Middle frontal gyrus (tissue), 1 donor: Measurements from ENCODE around the gene DPYD.

ENCODE experiments used
- DNase-seq: peaks from one replicate; pipeline ENCODE4 v3.0.0-alpha.2; 2015; ENCODE audit warnings: low spot score; ENCODE audit errors: extremely low spot score

Gene DPYD

GRCh38 chr1:97907886-97908285 lies 12.9 kb downstream of the DPYD start:
- no peak for DNase-seq

DNA sequence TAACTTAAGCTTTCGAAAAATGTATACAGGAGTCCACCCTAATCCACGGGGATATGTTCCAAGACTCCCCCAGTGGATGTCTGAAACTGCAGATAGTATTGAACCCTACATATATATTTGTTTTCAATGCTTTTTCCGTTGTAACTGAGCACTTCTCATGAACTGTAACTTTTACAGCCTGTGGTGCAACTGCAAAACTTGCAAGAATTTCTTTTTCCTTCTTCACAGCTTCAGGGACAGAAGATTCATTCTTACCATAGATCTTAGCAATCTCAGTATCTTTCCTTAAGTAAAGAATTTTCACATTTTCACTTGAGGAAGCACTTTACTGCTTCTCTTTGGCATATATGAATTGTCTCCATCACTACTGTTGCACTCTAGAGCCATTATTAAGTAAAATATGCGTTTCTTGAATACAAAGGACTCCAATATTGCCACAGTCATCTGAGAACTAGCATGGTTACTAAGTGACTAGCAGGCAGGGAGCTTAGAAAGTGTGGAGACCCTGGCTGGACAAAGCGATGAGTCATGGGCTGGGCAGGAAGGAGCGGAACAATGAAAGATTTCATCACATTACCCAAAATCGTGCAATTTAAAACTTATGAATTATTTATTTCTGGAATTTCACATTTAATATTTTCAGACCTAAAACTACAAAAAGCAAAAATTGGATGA lies 14.1 kb downstream of the DPYD start:
- DNase-seq, result no peak

- DNase-seq, result no peak
These were observed 15.5 kb downstream of the DPYD start for GRCh38 chr1:97905141-97905940.

- no peak for DNase-seq
These were observed 16.3 kb downstream of the DPYD start for GRCh38 chr1:97904534-97904933.

- no peak for DNase-seq
These were observed 17.2 kb downstream of the DPYD start for GRCh38 chr1:97903626-97904025.

- no peak for DNase-seq
These were observed 18.8 kb downstream of the DPYD start for GRCh38 chr1:97902067-97902466.

- DNase-seq, result no peak
These were observed 19.7 kb downstream of the DPYD start for GRCh38 chr1:97901017-97901658.

DNA sequence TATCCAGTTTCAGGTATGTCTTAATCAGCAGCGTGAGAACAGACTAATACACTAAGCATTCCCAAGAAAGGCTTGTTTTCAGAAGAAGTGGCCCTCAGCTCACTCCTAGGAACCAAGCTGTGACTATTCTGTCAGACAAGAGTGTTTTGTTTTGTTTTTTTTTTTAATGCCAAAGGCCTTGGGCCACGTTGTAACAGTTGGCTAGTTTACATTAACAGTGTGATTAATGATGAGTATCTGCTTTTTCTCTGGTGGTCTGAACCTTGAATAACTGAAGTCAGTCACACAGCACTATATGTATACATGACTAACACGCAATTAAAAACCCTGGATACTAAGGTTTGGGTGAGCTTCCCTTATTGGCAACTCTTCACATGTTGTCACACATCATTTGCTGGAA lies 21.9 kb downstream of the DPYD start:
- DNase-seq, result no peak

- DNase-seq, result no peak
These were observed 25.6 kb downstream of the DPYD start for GRCh38 chr1:97895278-97895677.

DNA sequence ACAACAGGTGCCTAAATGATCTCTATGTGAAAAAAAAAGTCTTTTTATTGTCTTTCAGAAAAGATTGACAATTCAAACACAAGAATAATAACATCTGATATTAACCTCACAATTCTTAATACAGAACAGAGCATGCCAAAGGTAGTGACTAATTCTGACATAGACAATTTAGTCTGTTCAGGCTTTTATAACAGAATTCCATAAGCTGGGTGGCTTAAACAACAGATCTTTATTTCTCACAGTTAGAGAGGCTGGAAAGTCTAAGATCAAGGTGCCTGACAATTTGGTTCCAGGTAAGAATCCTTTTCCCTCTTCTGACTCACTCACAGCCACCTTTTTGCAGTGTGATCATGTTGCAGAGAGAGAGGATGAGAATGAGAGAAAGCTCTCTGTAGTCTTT lies 27.0 kb downstream of the DPYD start:
- no peak for DNase-seq

GRCh38 chr1:97886199-97886598 lies 34.6 kb downstream of the DPYD start:
- DNase-seq, result no peak

GRCh38 chr1:97883823-97884222 lies 37.0 kb downstream of the DPYD start:
- DNase-seq, result no peak

DNA sequence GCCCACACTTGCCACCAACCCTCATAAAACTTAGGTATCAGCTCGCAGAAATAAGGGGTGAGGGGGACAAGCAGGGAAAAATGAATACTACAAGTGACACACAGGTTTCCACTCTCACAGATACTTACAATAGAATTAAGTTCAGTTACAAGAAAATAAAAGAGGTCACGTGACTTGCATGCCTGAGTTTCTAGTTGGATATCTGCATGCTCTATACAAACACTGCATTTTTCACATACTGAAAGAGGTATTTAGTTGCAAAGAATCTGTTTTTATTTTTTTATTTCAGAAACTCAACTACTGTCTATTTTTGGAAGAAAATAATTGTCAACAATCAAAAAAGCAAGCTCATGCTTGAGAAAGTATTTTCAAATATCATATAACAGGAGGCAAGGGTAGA lies 43.5 kb downstream of the DPYD start:
- DNase-seq, result no peak

GRCh38 chr1:97875996-97876395 lies 44.8 kb downstream of the DPYD start:
- no peak for DNase-seq

GRCh38 chr1:97870589-97870988 lies 50.2 kb downstream of the DPYD start:
- no peak for DNase-seq

- no peak for DNase-seq
These were observed 51.4 kb downstream of the DPYD start for GRCh38 chr1:97869441-97869840.

- DNase-seq, result no peak
These were observed 53.7 kb downstream of the DPYD start for GRCh38 chr1:97867127-97867526.

DNA sequence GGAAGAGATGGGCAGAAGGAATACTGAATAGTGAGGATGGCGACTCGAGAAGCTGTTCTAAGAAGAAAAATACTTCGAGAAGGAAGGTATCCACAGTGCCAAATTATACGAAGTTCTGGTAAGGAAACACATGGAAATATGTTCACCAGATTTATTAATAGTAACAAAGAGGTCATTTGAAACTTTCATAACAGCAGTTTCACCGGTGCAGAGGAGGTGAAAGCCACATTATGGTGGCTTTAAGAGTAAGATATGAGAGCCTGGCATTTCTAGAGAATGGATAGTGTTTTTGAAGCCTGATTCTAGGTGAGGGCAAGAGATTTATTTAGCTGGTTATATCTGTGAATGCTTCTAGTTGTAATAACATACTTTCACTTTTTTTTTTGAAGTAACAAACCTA lies 56.2 kb downstream of the DPYD start:
- DNase-seq, result no peak

- no peak for DNase-seq
These were observed 67.6 kb downstream of the DPYD start for GRCh38 chr1:97853221-97853620.

- DNase-seq, result no peak
These were observed 71.2 kb downstream of the DPYD start for GRCh38 chr1:97849345-97850340.

GRCh38 chr1:97845805-97846204 lies 75.0 kb downstream of the DPYD start:
- DNase-seq, result no peak
